ENCODE results near the gene PARP8. TPM values are rescaled to one million over a fixed set of nuclear protein-coding genes. Genes with fewer than 3 reads are reported as not detected.

The PARP8 gene
- total RNA-seq, 1 donor: 30.8 TPM

GRCh38 chr5:50720061-50720710 is 53.7 kb downstream of the PARP8 start:
- DNase-seq (ENCODE audit: insufficient read length, low spot score, missing footprints): no peak
- H4K20me1 ChIP-seq (ENCODE audit: insufficient read depth, low read length): peaks cover 3% of the 10 kb centered on the region
- H3K79me2 ChIP-seq (ENCODE audit: insufficient read depth, low read length): no peaks in the 10 kb centered on the region
- no peak overlapping the region for H3K4me3 ChIP-seq (ENCODE audit: insufficient read depth, low read length)
- no peaks in the 10 kb centered on the region for H3K36me3 ChIP-seq (ENCODE audit: insufficient read depth, low read length)
- no peaks in the 10 kb centered on the region for H3K4me1 ChIP-seq (ENCODE audit: insufficient read depth, low read length)
- no peak overlapping the region for H3K4me2 ChIP-seq (ENCODE audit: insufficient read depth, low read length)
- H3K9me3 ChIP-seq (ENCODE audit: low read depth, low read length): no peaks in the 10 kb centered on the region
- H3K27me3 ChIP-seq (ENCODE audit: insufficient read depth, low read length): no peaks in the 10 kb centered on the region
- no peak overlapping the region for H2AFZ ChIP-seq (ENCODE audit: low read length)
- H3K27ac ChIP-seq (ENCODE audit: low read depth, low read length): no peak overlapping the region
- TF ChIP-seq CTCF (IDR thresholded peaks at IDR 0.05; ENCODE audit: extremely low read depth, low read depth, low read length): no peak

DNA sequence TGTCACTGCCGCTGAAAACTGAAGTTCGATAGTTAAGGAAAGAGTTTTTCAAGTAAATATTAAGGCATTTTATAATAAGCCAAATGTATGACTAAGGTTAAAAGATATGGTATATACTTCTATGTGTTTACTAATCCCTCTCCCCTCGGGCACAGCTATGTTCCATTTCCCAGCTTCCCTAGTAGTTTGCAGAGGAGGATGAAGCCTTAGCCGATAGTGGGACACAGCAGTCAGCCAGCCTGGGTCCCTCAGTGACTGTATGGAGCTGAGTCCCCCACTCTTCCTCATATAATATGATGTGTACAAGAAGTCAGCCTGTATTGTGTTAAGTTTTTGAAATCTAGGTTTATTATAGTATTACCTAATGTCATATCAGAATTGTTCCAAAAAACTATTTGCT is 55.8 kb downstream of the PARP8 start:
- H3K79me2 ChIP-seq (ENCODE audit: insufficient read depth, low read length): peaks cover 3% of the 10 kb centered on the region
- no peak for DNase-seq (ENCODE audit: insufficient read length, low spot score, missing footprints)
- H3K27me3 ChIP-seq (ENCODE audit: insufficient read depth, low read length): no peaks in the 10 kb centered on the region
- no peak overlapping the region for H3K4me2 ChIP-seq (ENCODE audit: insufficient read depth, low read length)
- H4K20me1 ChIP-seq (ENCODE audit: insufficient read depth, low read length): no peaks in the 10 kb centered on the region
- no peak overlapping the region for H3K4me3 ChIP-seq (ENCODE audit: insufficient read depth, low read length)
- no peak for TF ChIP-seq CTCF (IDR thresholded peaks at IDR 0.05; ENCODE audit: extremely low read depth, low read depth, low read length)
- no peak overlapping the region for H2AFZ ChIP-seq (ENCODE audit: low read length)
- H3K36me3 ChIP-seq (ENCODE audit: insufficient read depth, low read length): no peaks in the 10 kb centered on the region
- no peaks in the 10 kb centered on the region for H3K9me3 ChIP-seq (ENCODE audit: low read depth, low read length)
- no peaks in the 10 kb centered on the region for H3K4me1 ChIP-seq (ENCODE audit: insufficient read depth, low read length)
- H3K27ac ChIP-seq (ENCODE audit: low read depth, low read length): no peak overlapping the region

DNA sequence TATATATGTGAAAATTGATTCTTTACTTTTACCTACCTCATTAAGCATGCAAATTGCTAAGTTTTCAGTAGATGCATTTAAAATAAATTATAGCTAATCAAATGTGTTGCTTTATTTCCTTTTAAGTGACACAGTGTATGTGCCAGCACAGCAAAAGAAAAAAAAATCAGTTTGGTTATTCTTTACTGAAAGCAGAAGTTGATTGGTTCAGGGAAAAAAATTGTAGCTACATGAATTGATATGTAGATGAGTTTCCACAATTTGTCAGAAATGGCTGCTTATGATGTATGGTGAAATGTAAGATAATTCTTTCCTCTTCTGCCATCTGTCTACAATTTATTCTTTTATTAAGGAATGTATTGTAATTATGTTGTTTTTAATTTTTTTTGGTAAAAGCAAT is 57.8 kb downstream of the PARP8 start:
- Histone ChIP-seq H3K4me3 (ENCODE audit: insufficient read depth, low read length) (no peak overlapping the region), H3K27ac (ENCODE audit: low read depth, low read length) (no peak overlapping the region), H3K4me2 (ENCODE audit: insufficient read depth, low read length) (no peak overlapping the region), H3K79me2 (ENCODE audit: insufficient read depth, low read length) (peaks cover 3% of the 10 kb centered on the region), H2AFZ (ENCODE audit: low read length) (no peak overlapping the region), H4K20me1 (ENCODE audit: insufficient read depth, low read length) (no peaks in the 10 kb centered on the region), H3K27me3 (ENCODE audit: insufficient read depth, low read length) (no peaks in the 10 kb centered on the region), H3K36me3 (ENCODE audit: insufficient read depth, low read length) (no peaks in the 10 kb centered on the region), H3K9me3 (ENCODE audit: low read depth, low read length) (no peaks in the 10 kb centered on the region), H3K4me1 (ENCODE audit: insufficient read depth, low read length) (no peaks in the 10 kb centered on the region)
- no peak for DNase-seq (ENCODE audit: insufficient read length, low spot score, missing footprints)
- TF ChIP-seq CTCF (IDR thresholded peaks at IDR 0.05; ENCODE audit: extremely low read depth, low read depth, low read length): no peak

GRCh38 chr5:50725800-50726474 is 59.5 kb downstream of the PARP8 start:
- H3K4me2 ChIP-seq (ENCODE audit: insufficient read depth, low read length): no peak overlapping the region
- no peak for TF ChIP-seq CTCF (IDR thresholded peaks at IDR 0.05; ENCODE audit: extremely low read depth, low read depth, low read length)
- no peaks in the 10 kb centered on the region for H3K9me3 ChIP-seq (ENCODE audit: low read depth, low read length)
- H3K4me3 ChIP-seq (ENCODE audit: insufficient read depth, low read length): no peak overlapping the region
- H2AFZ ChIP-seq (ENCODE audit: low read length): no peak overlapping the region
- H3K27ac ChIP-seq (ENCODE audit: low read depth, low read length): no peak overlapping the region
- H4K20me1 ChIP-seq (ENCODE audit: insufficient read depth, low read length): no peaks in the 10 kb centered on the region
- no peak for DNase-seq (ENCODE audit: insufficient read length, low spot score, missing footprints)
- no peaks in the 10 kb centered on the region for H3K4me1 ChIP-seq (ENCODE audit: insufficient read depth, low read length)
- H3K36me3 ChIP-seq (ENCODE audit: insufficient read depth, low read length): no peaks in the 10 kb centered on the region
- H3K79me2 ChIP-seq (ENCODE audit: insufficient read depth, low read length): peaks cover 3% of the 10 kb centered on the region
- H3K27me3 ChIP-seq (ENCODE audit: insufficient read depth, low read length): no peaks in the 10 kb centered on the region

Data from osteoblast (primary cell).